Mononuclear cell (primary cell): Measurements from ENCODE around the gene SPOUT1. TPM values are rescaled to one million over a fixed set of nuclear protein-coding genes. Genes with fewer than 3 reads are reported as not detected.
"Not testable (repeated sequence)": the region's sequence is repeated elsewhere in the genome, so short reads cannot be mapped to it uniquely, and the experiment has no call there.

ENCODE experiments used
- H3K27me3 ChIP-seq: 2 replicates; pipeline ENCODE4 v1.6.0; 2011; ENCODE audit warnings: low read length, control low read depth; ENCODE audit not compliant: insufficient read depth
- H3K4me1 ChIP-seq: 2 replicates; pipeline ENCODE4 v1.5.1; 2011; ENCODE audit warnings: mild to moderate bottlenecking, low read length, control low read depth; ENCODE audit not compliant: insufficient read depth
- H3K4me3 ChIP-seq: 2 replicates; pipeline ENCODE4 v1.5.1; 2011; ENCODE audit warnings: mild to moderate bottlenecking, low read length, moderate library complexity
- H3K9me3 ChIP-seq: 2 replicates; pipeline ENCODE4 v1.5.1; 2011; ENCODE audit warnings: low read depth, mild to moderate bottlenecking, control low read depth, low read length
- total RNA-seq: library from RNA; depleted of rRNA; stranded (reverse); fragments of >200 nt; gene quantifications from one replicate; pipeline ENCODE4 v1.2.3, GENCODE V29; 2012

Gene SPOUT1
- total RNA-seq, 1 donor, result 8.0 TPM

- no peaks in the 10 kb centered on the region for H3K9me3 ChIP-seq
- H3K4me3 ChIP-seq, result no peak overlapping the region
- no peaks in the 10 kb centered on the region for H3K27me3 ChIP-seq
- H3K4me1 ChIP-seq, result no peaks in the 10 kb centered on the region
Measured at GRCh38 chr9:128805661-128806060, 23.9 kb downstream of the SPOUT1 start.

DNA sequence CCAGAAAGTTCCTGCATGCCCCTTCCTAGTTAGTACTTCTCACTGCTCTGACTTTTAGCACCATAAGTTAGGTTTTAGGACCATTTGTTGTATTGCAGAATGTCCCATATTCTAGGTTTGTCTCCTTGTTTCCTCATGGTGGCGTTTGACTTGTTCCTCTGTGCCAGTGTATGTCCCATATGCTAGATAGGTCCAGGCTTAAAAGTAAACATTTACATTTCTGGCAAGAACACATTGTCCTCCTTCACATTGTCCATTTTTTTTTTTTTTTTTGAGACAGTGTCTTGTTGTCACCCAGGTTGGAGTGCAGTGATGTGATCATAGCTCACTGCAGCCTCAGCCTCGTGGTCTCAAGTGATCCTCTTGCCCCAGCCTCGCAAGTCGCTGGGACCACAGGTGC is 27.1 kb downstream of the SPOUT1 start:
- no peaks in the 10 kb centered on the region for H3K9me3 ChIP-seq
- no peaks in the 10 kb centered on the region for H3K27me3 ChIP-seq
- no peak overlapping the region for H3K4me3 ChIP-seq
- H3K4me1 ChIP-seq, result no peaks in the 10 kb centered on the region

DNA sequence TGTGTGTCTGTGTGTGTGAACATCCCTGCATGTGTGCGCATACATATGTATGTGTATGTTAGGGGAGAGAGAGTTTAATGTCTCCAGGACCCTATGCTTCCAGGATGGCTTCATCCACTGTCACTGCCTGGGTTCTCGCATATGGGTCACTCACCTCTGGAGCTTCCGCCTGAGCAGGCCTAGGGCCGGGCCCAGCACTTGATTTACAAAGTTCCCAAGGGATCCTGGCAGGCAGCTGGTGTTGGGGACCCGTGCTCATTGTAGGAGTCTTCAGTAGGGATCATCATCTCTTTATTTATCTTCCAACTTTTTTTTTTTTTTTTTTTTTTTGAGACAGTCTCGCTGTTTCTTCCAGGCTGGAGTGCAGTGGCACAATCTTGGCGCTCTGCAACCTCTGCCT is 29.5 kb downstream of the SPOUT1 start:
- no peaks in the 10 kb centered on the region for H3K27me3 ChIP-seq

DNA sequence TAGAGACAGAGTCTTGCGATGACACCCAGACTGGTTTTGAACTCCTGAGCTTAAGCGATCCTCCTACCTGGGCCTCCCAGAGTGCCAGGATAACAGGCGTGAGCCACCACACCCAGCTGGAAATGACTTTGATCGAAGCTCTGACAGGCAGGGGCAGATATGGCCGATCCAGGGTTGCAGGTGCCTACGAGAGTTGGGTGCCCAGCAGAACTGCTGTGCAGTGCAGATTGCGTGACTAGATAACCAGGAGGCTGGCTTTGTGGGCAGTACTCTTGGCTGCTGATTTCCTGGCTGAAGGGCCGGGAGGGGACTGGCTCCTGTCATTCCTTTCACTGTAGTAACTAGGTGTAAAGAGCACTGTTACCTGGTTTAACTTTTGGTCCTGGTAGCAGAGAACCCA is 30.7 kb downstream of the SPOUT1 start:
- H3K4me1 ChIP-seq, result no peaks in the 10 kb centered on the region
- H3K9me3 ChIP-seq, result no peaks in the 10 kb centered on the region
- no peak overlapping the region for H3K4me3 ChIP-seq
- no peaks in the 10 kb centered on the region for H3K27me3 ChIP-seq

More for the DNA sequence above, 29.5 kb downstream of the SPOUT1 start:
- Histone ChIP-seq H3K4me1 (no peaks in the 10 kb centered on the region), H3K9me3 (no peaks in the 10 kb centered on the region), H3K4me3 (no peak overlapping the region)

DNA sequence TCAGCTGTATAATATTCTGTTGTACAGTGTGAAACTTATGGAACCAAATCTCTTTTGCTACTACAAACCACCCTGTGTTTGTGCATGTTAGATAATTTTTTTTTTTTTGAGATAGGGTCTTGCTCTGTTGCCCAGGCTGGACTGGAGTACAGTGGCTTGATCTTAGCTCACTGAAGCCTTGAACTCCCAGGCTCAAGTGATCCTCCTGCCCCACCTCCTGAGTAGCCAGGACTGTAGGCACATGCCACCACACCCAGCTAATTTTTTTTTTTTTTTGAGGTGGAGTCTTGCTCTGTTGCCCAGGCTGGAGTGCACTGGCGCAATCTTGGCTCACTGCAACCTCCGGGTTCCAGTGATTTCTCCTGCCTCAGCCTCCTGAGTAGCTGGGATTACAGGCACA is 34.6 kb downstream of the SPOUT1 start:
- H3K4me1 ChIP-seq, H3K9me3 ChIP-seq, H3K4me3 ChIP-seq, H3K27me3 ChIP-seq: not testable (repeated sequence)

GRCh38 chr9:128792978-128793686 is 36.5 kb downstream of the SPOUT1 start:
- Histone ChIP-seq H3K9me3 (no peaks in the 10 kb centered on the region), H3K27me3 (no peaks in the 10 kb centered on the region), H3K4me3 (no peak overlapping the region), H3K4me1 (peaks cover 7% of the 10 kb centered on the region)

- Histone ChIP-seq H3K9me3 (no peaks in the 10 kb centered on the region), H3K27me3 (no peaks in the 10 kb centered on the region), H3K4me3 (no peak overlapping the region), H3K4me1 (peaks cover 13% of the 10 kb centered on the region)
Measured at GRCh38 chr9:128792134-128792533, 37.5 kb downstream of the SPOUT1 start.

DNA sequence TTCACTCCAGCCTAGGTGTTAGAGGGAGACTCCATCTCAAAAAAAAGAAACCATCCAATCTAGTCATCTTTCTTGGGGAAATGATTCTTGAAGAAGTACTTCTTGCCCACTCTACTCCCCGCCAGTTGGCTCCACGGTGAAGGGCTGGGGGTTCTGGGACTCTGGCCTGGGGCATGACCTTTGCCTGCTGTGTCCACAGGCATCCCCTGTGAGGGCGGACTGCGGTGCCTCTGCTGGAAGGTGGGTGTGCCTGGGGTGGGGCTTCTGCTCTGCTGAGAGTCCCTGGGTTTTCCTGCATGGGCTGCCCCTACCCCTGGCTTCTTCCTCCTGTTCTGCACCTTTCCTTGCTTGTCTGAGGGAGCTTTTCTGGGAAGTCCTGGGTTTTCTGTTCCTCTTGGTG is 39.1 kb downstream of the SPOUT1 start:
- H3K4me3 ChIP-seq, result no peak overlapping the region
- peaks cover 18% of the 10 kb centered on the region for H3K4me1 ChIP-seq
- H3K27me3 ChIP-seq, result no peaks in the 10 kb centered on the region
- no peaks in the 10 kb centered on the region for H3K9me3 ChIP-seq

DNA sequence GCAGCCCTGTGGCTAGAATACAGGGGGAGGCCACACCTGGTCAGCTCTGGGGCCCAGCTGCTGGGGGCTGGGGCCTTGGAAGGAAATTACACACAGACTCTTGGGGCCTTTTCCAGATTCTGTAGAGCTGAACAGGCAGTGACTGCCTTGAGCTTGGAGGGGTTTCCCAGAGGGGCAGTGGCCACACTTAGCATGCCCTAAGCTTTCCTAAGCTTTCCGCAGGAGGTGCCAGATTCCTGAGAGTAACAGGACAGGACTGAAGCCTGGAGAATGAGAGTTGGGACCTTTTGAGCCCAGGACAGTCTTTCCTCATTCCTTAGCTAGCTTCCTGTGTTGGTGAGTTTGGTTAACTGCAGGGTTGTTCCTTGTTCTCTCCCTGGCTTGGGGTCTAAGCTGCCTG is 41.1 kb downstream of the SPOUT1 start:
- no peaks in the 10 kb centered on the region for H3K27me3 ChIP-seq
- no peaks in the 10 kb centered on the region for H3K9me3 ChIP-seq
- H3K4me3 ChIP-seq, result no peak overlapping the region
- H3K4me1 ChIP-seq, result peaks cover 25% of the 10 kb centered on the region

DNA sequence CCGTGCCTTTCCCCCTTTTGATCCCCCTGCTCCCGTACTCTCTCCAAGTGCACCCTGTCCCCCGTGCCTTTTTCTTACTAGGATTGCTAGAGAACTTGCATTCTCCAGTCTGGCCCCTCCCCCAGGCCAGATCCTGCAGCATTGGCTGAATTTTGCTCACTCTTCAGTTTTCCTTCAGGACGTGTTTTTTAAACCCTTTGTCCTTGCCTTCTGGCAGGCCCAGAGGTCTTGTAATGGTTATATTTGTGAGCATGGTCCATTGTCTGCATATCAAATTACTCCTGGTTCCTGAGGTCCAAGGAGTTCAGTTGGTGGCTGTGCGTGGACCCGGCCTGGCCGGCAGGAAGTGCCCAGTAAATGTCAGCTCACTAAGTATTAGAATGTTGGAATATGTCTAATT is 41.9 kb downstream of the SPOUT1 start:
- H3K9me3 ChIP-seq, result no peaks in the 10 kb centered on the region
- peak overlapping the region; percentile 87 for H3K4me3 ChIP-seq
- H3K4me1 ChIP-seq, result peaks cover 30% of the 10 kb centered on the region
- no peaks in the 10 kb centered on the region for H3K27me3 ChIP-seq

DNA sequence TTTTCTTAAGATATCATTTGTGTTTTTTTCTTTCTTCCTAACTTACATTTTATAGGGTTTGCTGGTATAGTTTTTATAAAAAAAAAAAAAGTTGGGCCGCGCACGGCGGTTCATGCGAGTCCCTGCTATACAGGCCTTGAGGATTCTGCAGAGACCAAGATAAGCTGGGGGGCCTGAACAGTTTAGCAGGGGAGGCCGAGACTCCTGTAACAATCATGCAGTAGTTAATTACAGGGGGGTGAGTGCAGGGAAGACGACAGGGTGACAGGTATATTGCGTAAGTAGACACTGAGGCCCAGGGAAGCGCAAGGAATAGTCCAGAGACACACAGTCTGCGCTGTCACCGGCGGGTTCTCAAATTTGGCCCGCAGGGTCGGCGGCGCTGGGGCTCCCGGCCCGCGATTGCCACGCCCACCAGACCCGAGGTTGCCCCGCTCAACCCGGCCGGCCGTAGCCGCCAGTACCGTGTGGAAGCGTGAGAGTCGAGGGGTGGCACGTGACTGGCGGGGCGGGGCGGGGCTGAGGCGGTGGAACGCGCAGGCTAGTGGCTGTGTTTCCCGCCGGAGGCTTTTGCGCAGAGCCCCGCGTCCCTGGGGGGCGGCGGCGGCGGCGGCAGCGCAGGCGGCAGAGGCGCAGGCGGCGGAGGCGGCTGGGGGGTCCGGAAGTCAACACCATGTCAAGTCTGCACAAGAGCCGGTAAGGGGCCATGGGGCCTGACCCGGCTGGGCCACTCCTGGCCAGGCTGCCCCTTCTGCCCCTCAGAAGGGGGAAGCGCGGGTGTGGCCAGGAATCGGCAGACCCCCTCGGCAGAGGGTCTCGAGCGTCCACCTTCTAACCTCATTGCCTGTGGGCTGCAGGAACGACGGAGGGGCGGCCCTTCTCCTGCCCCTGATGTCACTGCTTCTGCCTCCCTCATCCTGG is 42.7 kb downstream of the SPOUT1 start, which contains the start of gene TBC1D13:
Gene TBC1D13 (plus strand): TSS at position 573 of the 921 bp plus-strand sequence. CDS start 101 bp downstream, at position 674.
- Histone ChIP-seq H3K4me3 (peak within 1 kb of the TSS; percentile 87), H3K27me3 (no peaks in the 10 kb centered on the region), H3K4me1 (peaks cover 31% of the 10 kb centered on the region), H3K9me3 (no peaks in the 10 kb centered on the region)

GRCh38 chr9:128785427-128785826 is 44.2 kb downstream of the SPOUT1 start:
- H3K4me1 ChIP-seq, result peaks cover 41% of the 10 kb centered on the region
- no peak overlapping the region for H3K4me3 ChIP-seq
- no peaks in the 10 kb centered on the region for H3K27me3 ChIP-seq
- H3K9me3 ChIP-seq, result no peaks in the 10 kb centered on the region

GRCh38 chr9:128782669-128783068 is 46.9 kb downstream of the SPOUT1 start:
- peaks cover 29% of the 10 kb centered on the region for H3K4me1 ChIP-seq
- H3K9me3 ChIP-seq, result no peaks in the 10 kb centered on the region
- H3K4me3 ChIP-seq, result no peak overlapping the region
- no peaks in the 10 kb centered on the region for H3K27me3 ChIP-seq

DNA sequence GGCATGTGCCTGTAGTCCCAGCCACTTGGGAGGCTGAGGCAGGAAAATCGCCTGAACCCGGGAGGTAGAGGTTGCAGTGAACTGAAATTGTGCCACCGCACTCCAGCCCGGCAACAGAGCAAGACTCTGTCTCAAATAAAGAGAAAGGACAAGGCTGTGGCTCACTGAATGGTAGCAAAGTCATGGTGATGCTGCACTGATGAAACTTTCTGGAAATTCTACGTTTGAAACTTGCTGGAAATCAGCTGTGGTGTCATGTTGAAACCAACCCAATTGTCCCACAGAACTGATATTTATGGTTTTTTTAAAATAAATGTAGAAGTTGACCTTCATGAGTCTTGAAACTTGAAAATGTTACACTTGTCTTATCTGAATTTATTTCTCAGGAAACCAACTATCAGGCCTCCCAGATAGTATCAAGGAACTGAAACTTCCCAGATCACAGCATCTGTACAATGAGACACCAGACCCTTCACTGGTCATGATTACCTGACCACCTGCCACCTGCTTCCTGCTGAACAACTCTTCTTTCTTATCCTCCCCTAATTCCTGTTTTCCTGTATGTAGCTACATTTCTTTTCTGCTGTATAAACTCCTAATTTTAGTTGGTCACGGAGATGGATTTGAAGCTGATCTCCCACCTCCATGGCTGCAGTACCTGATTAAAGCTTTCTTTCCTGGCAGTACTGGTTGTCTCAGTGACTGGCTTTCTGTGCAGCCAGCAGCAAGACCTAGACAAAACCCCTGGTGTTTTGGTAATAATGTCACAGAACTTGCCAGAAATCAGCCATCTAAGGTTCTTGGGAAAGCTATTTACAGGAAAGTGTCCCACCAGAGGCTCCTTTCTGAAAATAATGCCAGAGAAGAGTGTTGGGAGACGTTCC is 48.2 kb downstream of the SPOUT1 start:
- no peaks in the 10 kb centered on the region for H3K27me3 ChIP-seq
- peaks cover 24% of the 10 kb centered on the region for H3K4me1 ChIP-seq
- no peaks in the 10 kb centered on the region for H3K9me3 ChIP-seq
- no peak overlapping the region for H3K4me3 ChIP-seq

DNA sequence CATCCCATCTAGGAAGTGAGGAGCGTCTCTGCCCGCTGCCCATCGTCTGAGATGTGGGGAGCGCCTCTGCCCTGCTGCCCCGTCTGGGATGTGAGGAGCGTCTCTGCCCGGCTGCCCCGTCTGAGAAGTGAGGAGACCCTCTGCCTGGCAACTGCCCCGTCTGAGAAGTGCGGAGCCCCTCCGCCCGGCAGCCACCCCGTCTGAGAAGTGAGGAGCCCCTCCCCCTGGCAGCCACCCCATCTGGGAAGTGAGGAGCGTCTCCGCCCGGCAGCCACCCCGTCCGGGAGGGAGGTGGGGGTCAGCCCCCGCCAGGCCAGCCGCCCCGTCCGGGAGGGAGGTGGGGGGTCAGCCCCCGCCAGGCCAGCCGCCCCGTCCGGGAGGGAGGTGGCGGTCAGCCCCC is 49.5 kb downstream of the SPOUT1 start:
- H3K4me1 ChIP-seq, result peaks cover 23% of the 10 kb centered on the region
- H3K9me3 ChIP-seq, H3K27me3 ChIP-seq, H3K4me3 ChIP-seq: not testable (repeated sequence)
